Heart right ventricle (tissue), 16 donors: ENCODE results near the gene RTN4. TPM values are rescaled to one million over a fixed set of nuclear protein-coding genes. Genes with fewer than 3 reads are reported as not detected.

ENCODE experiments used
- ATAC-seq, 8 donors: fragments of 200-7000 bp; cut with Tn5 transposase; one replicate each; pipeline ENCODE4 v1.9.1; 2020; ENCODE audit warnings: mild to moderate bottlenecking in 8 of 8, moderate library complexity in 8 of 8, moderate number of reproducible peaks in 1 of 8
- DNase-seq, 2 donors: peaks; one replicate each; pipeline ENCODE4 v3.0.0-alpha.2; 2020
- H3K27ac ChIP-seq, 10 donors: fragments of 200-600 bp; sonication (generic) in 2 of 10; one replicate each; pipeline versions ENCODE4 v1.5.0 to v1.8.0; 2020 to 2022; ENCODE audit warnings: mild to moderate bottlenecking in 3 of 10
- H3K27me3 ChIP-seq, 7 donors: fragments of 200-600 bp; one replicate each; pipeline ENCODE4 v1.8.0; 2021 to 2022; ENCODE audit warnings: mild to moderate bottlenecking in 2 of 7
- H3K36me3 ChIP-seq, 9 donors: fragments of 200-600 bp; sonication (generic) in 1 of 9; one replicate each; pipeline versions ENCODE4 v1.5.0 to v1.8.0; 2020 to 2022; ENCODE audit warnings: mild to moderate bottlenecking in 2 of 9
- H3K4me1 ChIP-seq, 9 donors: fragments of 200-600 bp; sonication (generic) in 1 of 9; one replicate each; pipeline versions ENCODE4 v1.5.0 to v1.8.0; 2020 to 2022; ENCODE audit warnings: mild to moderate bottlenecking in 4 of 9
- H3K4me3 ChIP-seq, 10 donors: fragments of 200-600 bp; sonication (generic) in 2 of 10; one replicate each; pipeline versions ENCODE4 v1.5.0 to v1.8.0; 2020 to 2022; ENCODE audit warnings: mild to moderate bottlenecking in 7 of 10, moderate library complexity in 2 of 10
- H3K9me3 ChIP-seq, 11 donors: fragments of 200-600 bp in 10 of 11; sonication (generic) in 2 of 11; one replicate each; pipeline versions ENCODE4 v1.5.0 to v1.8.0; 2013 to 2022; ENCODE audit warnings: mild to moderate bottlenecking in 2 of 11, control low read depth in 1 of 11, moderate library complexity in 1 of 11
- WGBS, 2 donors: extraction: QIAGEN DNeasy Blood & Tissue Kit; methylation state at CpG; one replicate each; pipeline ENCODE4 v1.1.7; 2013; ENCODE audit warnings: inconsistent platforms in 1 of 2; 5-methylcytosine and 5-hydroxymethylcytosine counted together
- intact Hi-C, 10 donors: fragments of 100-400 bp; cut with DNase I; formaldehyde crosslinking; loops; one replicate each; pipeline versions ENCODE4 v1.11.1 to v1.14.2; 2022
- polyA plus RNA-seq, 2 donors: library from polyadenylated mRNA; stranded (reverse); fragments of 200-250 nt; gene quantifications; one replicate each; pipeline ENCODE4 v1.2.3, GENCODE V29; 2013
- total RNA-seq, 10 donors: library from RNA; stranded (reverse); fragmentation: NEBNext Ultra II Directional in 3 of 10; extraction: Animal tissue kit (Norgen Biotek cat#: 25700) in 3 of 10; gene quantifications; one replicate each; pipeline versions ENCODE4 v1.2.1 to v1.2.4, GENCODE V29; 2021 to 2023
- TF ChIP-seq, protein P1 (sequence below), 9 donors: fragments of 200-600 bp; sonication (generic) in 2 of 9; IDR thresholded peaks; one replicate each; pipeline versions ENCODE4 v1.5.0 to v1.8.0; 2021 to 2022; ENCODE audit warnings: antibody characterized with exemption in 9 of 9, mild to moderate bottlenecking in 5 of 9, moderate library complexity in 1 of 9
- donor health status: Arrhythmogenic right ventricular cardiomyopathy.
- donor health status: ischemic (EF 13 %, LVEDD 7.1; RV severe dilation, severe dysfunction).
- donor health status: healthy with polysubstance abuse.
- donor health status: DM: no; HTN: yes; CAD: no.
- donor health status: DM: no; HTN: no; CAD: no.
- donor health status: ischemic (EF 25% LVEDD 6.9; RV normal size, moderate dysfunction).
- donor health status: ischemic (EF 25% LVEDD 5.7; RV mildly dilated, moderate dysfunction).
- donor health status: healthy.
- donor health status: DM: yes; HTN: yes; CAD: no.
- donor health status: Ischemic cardiomyopathy.
- donor health status: ischemic (EF 35%, LVEDD 5.7; RV mildly dilated, moderate dysfunction).
- donor health status: nonischemic (EF 11% LVEDD 7.7; RV severe dilation, severe dysfunction).
- donor health status: DM: yes; HTN: yes; CAD: no.
- donor health status: PGD.
- donor health status: ischemic (EF 29% LVEDD 5.4; RV normal size, mild dysfunction).
- donor health status: nonischemic (EF 23%, LVEDD 6.1; RV moderate dilation, normal function).

Gene RTN4
- total and polyA plus RNA-seq, 12 donors = 40.6 to 163 (median 95.3) TPM

DNA sequence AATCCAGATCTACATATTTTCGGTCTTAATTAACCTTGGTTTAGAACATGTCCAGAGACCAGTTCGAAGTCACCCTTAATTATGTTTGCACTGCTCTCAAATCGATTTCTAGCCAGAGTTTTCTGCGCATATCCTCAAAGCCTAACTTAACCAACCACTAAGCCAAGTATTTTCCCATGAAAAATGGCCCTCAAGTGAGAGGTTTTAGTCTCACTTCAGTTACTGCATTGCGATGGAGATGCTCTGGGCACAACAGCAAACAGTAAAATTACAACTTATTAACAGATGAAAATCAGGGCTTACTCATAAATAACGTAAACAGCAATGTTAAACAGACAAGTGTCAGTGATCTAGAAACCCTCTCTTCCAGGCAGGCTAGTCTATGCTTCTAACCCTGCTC lies 4.5 kb downstream of the RTN4 start:
- Histone ChIP-seq H3K36me3 (no peaks in the 10 kb centered on the region), H3K4me3 (no peak overlapping the region), H3K4me1 (peaks cover 0 to 64% (median 33%) of the 10 kb centered on the region in 9 donors), H3K9me3 (no peaks in the 10 kb centered on the region), H3K27me3 (no peaks in the 10 kb centered on the region), H3K27ac (no peak overlapping the region)
- DNase-seq = no peak
- intact Hi-C loops = loop anchor here in 7 of 10 donors (5.0 to 10.0 kb wide), 3 partner anchors 33 to 122 kb away; no protein-coding TSS in a partner anchor
- 76 to 80% methylated on average over 6 of the region's 6 CpGs for WGBS, 2 donors
- ATAC-seq = no peak
- TF ChIP-seq, protein P1, sequence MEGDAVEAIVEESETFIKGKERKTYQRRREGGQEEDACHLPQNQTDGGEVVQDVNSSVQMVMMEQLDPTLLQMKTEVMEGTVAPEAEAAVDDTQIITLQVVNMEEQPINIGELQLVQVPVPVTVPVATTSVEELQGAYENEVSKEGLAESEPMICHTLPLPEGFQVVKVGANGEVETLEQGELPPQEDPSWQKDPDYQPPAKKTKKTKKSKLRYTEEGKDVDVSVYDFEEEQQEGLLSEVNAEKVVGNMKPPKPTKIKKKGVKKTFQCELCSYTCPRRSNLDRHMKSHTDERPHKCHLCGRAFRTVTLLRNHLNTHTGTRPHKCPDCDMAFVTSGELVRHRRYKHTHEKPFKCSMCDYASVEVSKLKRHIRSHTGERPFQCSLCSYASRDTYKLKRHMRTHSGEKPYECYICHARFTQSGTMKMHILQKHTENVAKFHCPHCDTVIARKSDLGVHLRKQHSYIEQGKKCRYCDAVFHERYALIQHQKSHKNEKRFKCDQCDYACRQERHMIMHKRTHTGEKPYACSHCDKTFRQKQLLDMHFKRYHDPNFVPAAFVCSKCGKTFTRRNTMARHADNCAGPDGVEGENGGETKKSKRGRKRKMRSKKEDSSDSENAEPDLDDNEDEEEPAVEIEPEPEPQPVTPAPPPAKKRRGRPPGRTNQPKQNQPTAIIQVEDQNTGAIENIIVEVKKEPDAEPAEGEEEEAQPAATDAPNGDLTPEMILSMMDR (IDR thresholded peaks at IDR 0.05) = no peak

DNA sequence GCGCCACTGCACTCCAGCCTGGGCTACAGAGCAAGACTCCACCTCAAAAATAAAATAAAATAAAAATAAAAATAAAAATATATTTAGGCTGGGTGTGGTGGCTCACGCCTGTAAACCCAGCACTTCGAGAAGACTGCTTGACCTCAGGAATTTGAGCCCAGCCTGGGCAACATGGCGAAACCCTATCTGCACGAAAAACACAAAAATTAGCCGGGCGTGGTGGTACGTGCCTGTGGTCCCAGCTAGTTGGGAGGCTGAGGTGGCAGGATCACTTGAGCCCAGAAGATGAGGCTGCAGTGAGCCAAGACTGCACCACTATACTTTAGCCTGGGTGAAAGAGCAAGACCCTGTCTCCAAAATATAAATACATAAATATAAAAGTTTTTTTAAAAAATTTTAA lies 6.4 kb downstream of the RTN4 start:
- Histone ChIP-seq H3K36me3 (no peaks in the 10 kb centered on the region), H3K9me3 (peaks cover 0 to 4% (median 0%) of the 10 kb centered on the region in 11 donors), H3K4me1 (peaks cover 0 to 70% (median 33%) of the 10 kb centered on the region in 9 donors), H3K4me3 (no peak overlapping the region), H3K27ac (no peak overlapping the region), H3K27me3 (no peaks in the 10 kb centered on the region)
- TF ChIP-seq, protein P1 (IDR thresholded peaks at IDR 0.05) = no peak
- no peak for DNase-seq
- 97 to 99% methylated on average over 8 of the region's 8 CpGs for WGBS, 2 donors
- intact Hi-C loops = loop anchor here in 4 of 10 donors (10.0 kb wide), 1 partner anchor 121 kb away; no protein-coding TSS in a partner anchor
- ATAC-seq = no peak

DNA sequence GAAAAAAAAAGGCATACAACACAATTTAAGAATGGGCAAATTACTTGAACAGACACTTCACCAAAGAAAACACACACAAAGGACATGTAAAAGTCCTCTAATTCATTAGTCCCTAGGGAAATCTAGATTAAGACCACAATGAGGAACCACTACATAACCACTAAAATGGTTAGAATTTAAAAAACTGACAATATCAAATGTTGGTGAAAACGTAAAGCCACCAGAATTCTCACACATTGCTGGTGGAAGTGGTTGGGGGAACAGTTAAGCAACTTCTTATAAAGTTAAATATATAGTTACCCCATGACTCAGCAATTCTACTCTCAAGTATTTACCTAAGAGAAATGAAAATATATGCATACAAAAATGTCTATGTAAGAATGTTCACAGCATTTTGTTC lies 11.8 kb downstream of the RTN4 start:
- peaks cover 0 to 54% (median 9%) of the 10 kb centered on the region in 9 donors for H3K4me1 ChIP-seq
- no peak for ATAC-seq
- H3K36me3 ChIP-seq = no peaks in the 10 kb centered on the region
- H3K27ac ChIP-seq = no peak overlapping the region
- H3K4me3 ChIP-seq = no peak overlapping the region
- 84 to 98% methylated on average over 1 of the region's 1 CpG for WGBS, 2 donors
- no peak for DNase-seq
- peaks cover 0 to 29% (median 5%) of the 10 kb centered on the region in 11 donors for H3K9me3 ChIP-seq
- TF ChIP-seq, protein P1 (IDR thresholded peaks at IDR 0.05) = no peak
- H3K27me3 ChIP-seq = no peaks in the 10 kb centered on the region
- intact Hi-C loops = no loop called here

DNA sequence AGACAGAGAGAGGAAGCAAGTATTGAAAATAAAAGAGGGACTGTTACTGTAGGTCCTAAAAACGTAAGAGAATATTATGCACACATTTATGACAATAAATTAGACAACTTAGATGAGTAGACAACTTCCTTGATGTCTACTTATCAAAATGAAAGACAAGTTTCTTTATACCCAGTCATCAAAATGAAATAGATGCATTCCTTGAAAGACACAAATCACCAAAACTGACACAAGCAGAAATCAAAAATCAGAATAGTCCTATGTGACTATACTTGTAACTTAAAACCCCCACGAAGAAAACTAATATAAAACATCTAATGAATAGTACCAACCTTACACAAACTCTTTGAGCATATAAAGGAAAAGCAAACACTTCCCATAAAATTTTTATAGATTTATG lies 14.5 kb downstream of the RTN4 start:
- intact Hi-C loops = no loop called here
- TF ChIP-seq, protein P1 (IDR thresholded peaks at IDR 0.05) = no peak
- no peak overlapping the region for H3K27ac ChIP-seq
- peaks cover 0 to 57% (median 14%) of the 10 kb centered on the region in 9 donors for H3K4me1 ChIP-seq
- H3K9me3 ChIP-seq = peaks cover 0 to 29% (median 5%) of the 10 kb centered on the region in 11 donors
- WGBS, 2 donors = 66 to 97% methylated on average over 2 of the region's 2 CpGs
- DNase-seq = no peak
- H3K36me3 ChIP-seq = no peaks in the 10 kb centered on the region
- H3K4me3 ChIP-seq = no peak overlapping the region
- ATAC-seq = no peak
- no peaks in the 10 kb centered on the region for H3K27me3 ChIP-seq
